ENCODE results near the gene METTL6.

- TF ChIP-seq CTCF (IDR thresholded peaks at IDR 0.05) (no peak), POLR2AphosphoS5 (IDR thresholded peaks at IDR 0.05) (no peak), POLR2A (IDR thresholded peaks at IDR 0.05) (no peak)
Observed at GRCh38 chr3:15403495-15403894, 23.8 kb downstream of the METTL6 start.
